C4-2B (cell line): ENCODE measurements around the gene DLGAP1.

ENCODE experiments used
- CTCF ChIP-seq: fragments of 450-650 bp; conservative IDR thresholded peaks from 2 replicates; pipeline ENCODE4 v1.5.1; 2017; ENCODE audit warnings: mild to moderate bottlenecking
- ZFX ChIP-seq: fragments of 450-650 bp; IDR thresholded peaks from 2 replicates; pipeline ENCODE4 v1.6.1; 2017

- no peak for TF ChIP-seq CTCF
- no peak for TF ChIP-seq ZFX
Observed at GRCh38 chr18:4450065-4450658, 4.9 kb downstream of the DLGAP1 start.
